B cell (primary cell): ENCODE measurements around the gene ELOVL6. TPM values are rescaled to one million over a fixed set of nuclear protein-coding genes. Genes with fewer than 3 reads are reported as not detected.

Experiments
- ATAC-seq: fragments of 200-7000 bp; cut with Tn5 transposase; one replicate; pipeline ENCODE4 v1.10.0; 2021; ENCODE audit warnings: low read depth, mild to moderate bottlenecking, moderate number of reproducible peaks, moderate library complexity
- CTCF ChIA-PET: fragments of 350-600 bp; sonication (Branson Sonifier 250); formaldehyde crosslinking; loops from one replicate; lab custom pipeline; 2021; ENCODE audit warnings: antibody characterized with exemption, inconsistent platforms; lab: Charles Lee
- POLR2A ChIA-PET: fragments of 350-600 bp; sonication (Branson Sonifier 250); formaldehyde crosslinking; loops from one replicate; lab custom pipeline; 2021; ENCODE audit warnings: antibody characterized with exemption; lab: Charles Lee
- DNase-seq: peaks from one replicate; pipeline ENCODE4 v3.0.0; 2013
- H2AFZ ChIP-seq: 2 replicates; pipeline ENCODE4 v1.6.1; 2012; ENCODE audit warnings: mild to moderate bottlenecking, low read depth, low read length; ENCODE audit not compliant: insufficient read depth, poor library complexity, severe bottlenecking
- H3K27ac ChIP-seq, 2 donors: 1 replicate in 1 of 2; 2 replicates in 1 of 2; pipeline ENCODE4 v1.5.1; 2012 to 2013; ENCODE audit warnings: low read length in 2 of 2, mild to moderate bottlenecking in 2 of 2, moderate library complexity in 1 of 2
- H3K27me3 ChIP-seq, 4 experiments: fragments of 200-600 bp in 1 of 4; sonication (generic) in 1 of 4; replicated peaks in 1 of 4; 1 replicate in 2 of 4; 2 replicates in 2 of 4; pipeline versions ENCODE4 v1.6.1 to v1.7.0; 2013 to 2016; ENCODE audit warnings: low read length in 3 of 4, mild to moderate bottlenecking in 2 of 4, mixed read lengths in 1 of 4, moderate library complexity in 1 of 4; ENCODE audit not compliant: insufficient read depth in 4 of 4, control insufficient read depth in 3 of 4; ENCODE audit errors: control extremely low read depth in 1 of 4
- H3K36me3 ChIP-seq, 2 experiments: replicated peaks in 1 of 2; 1 replicate in 1 of 2; 2 replicates in 1 of 2; pipeline versions ENCODE4 v1.6.1 to v1.7.1; 2013; ENCODE audit warnings: low read length in 1 of 2; ENCODE audit not compliant: insufficient read depth in 2 of 2, control insufficient read depth in 1 of 2; ENCODE audit errors: control extremely low read depth in 1 of 2, extremely low read depth in 1 of 2
- H3K4me1 ChIP-seq, 2 donors: fragments of 200-600 bp in 1 of 2; sonication (generic) in 1 of 2; 1 replicate in 1 of 2; 2 replicates in 1 of 2; pipeline versions ENCODE4 v1.5.1 to v1.6.1; 2013 to 2017; ENCODE audit warnings: low read length in 2 of 2; ENCODE audit not compliant: control insufficient read depth in 2 of 2, insufficient read depth in 2 of 2
- H3K4me2 ChIP-seq: replicated peaks from 2 replicates; pipeline ENCODE3; 2012; ENCODE audit warnings: mild to moderate bottlenecking, low read depth, low read length; ENCODE audit not compliant: poor library complexity, severe bottlenecking
- H3K4me3 ChIP-seq, 5 experiments: fragments of 200-600 bp in 1 of 5; sonication (generic) in 1 of 5; 1 replicate in 3 of 5; 2 replicates in 2 of 5; pipeline versions ENCODE4 v1.5.1 to v1.7.0; 2011 to 2016; ENCODE audit warnings: low read length in 4 of 5, mild to moderate bottlenecking in 4 of 5, low read depth in 2 of 5, control low read depth in 1 of 5, moderate library complexity in 1 of 5; ENCODE audit not compliant: insufficient read depth in 1 of 5; ENCODE audit errors: control extremely low read depth in 1 of 5, extremely low read depth in 1 of 5
- H3K79me2 ChIP-seq: fragments of 200-600 bp; sonication (generic); one replicate; pipeline ENCODE4 v1.6.0; 2016; ENCODE audit warnings: low read length; ENCODE audit not compliant: control insufficient read depth, insufficient read depth
- H3K9ac ChIP-seq: fragments of 200-600 bp; sonication (generic); 2 replicates; pipeline ENCODE4 v1.6.1; 2017; ENCODE audit warnings: mild to moderate bottlenecking, low read length, moderate library complexity
- H3K9me3 ChIP-seq, 3 donors: one replicate each; pipeline versions ENCODE4 v1.6.1 to v1.7.1; 2013; ENCODE audit warnings: low read length in 2 of 3; ENCODE audit not compliant: control insufficient read depth in 2 of 3, insufficient read depth in 1 of 3; ENCODE audit errors: control extremely low read depth in 1 of 3
- H4K20me1 ChIP-seq: 2 replicates; pipeline ENCODE4 v1.6.0; 2012; ENCODE audit warnings: mild to moderate bottlenecking, low read length; ENCODE audit not compliant: insufficient read depth, control insufficient read depth, poor library complexity, severe bottlenecking
- H3K27ac Mint-ChIP-seq: one replicate; pipeline ENCODE4 v1.8.0; 2021; ENCODE audit warnings: mixed read lengths
- H3K27me3 Mint-ChIP-seq: one replicate; pipeline ENCODE4 v1.8.0; 2021; ENCODE audit warnings: mixed read lengths
- H3K4me1 Mint-ChIP-seq: one replicate; pipeline ENCODE4 v1.8.0; 2021; ENCODE audit warnings: mixed read lengths
- H3K4me3 Mint-ChIP-seq: one replicate; pipeline ENCODE4 v1.8.0; 2021; ENCODE audit warnings: mixed read lengths
- H3K9me3 Mint-ChIP-seq: one replicate; pipeline ENCODE4 v1.8.0; 2022; ENCODE audit warnings: mixed read lengths; ENCODE audit not compliant: insufficient read depth
- CTCF ChIP-seq: fragments of 200-600 bp; IDR thresholded peaks from one replicate; pipeline ENCODE4 v1.8.0; 2022; ENCODE audit warnings: antibody characterized with exemption, mild to moderate bottlenecking
- EZH2 ChIP-seq: IDR thresholded peaks from 2 replicates; pipeline ENCODE4 v1.6.1; 2012; ENCODE audit warnings: borderline replicate concordance, low read depth, mild to moderate bottlenecking, moderate library complexity, low read length; ENCODE audit not compliant: insufficient read depth, poor library complexity, severe bottlenecking
- WGBS: methylation state at CpG from one replicate; pipeline ENCODE4 v1.1.5; 2013; ENCODE audit warnings: missing lambda C conversion rate; ENCODE audit not compliant: insufficient coverage; 5-methylcytosine and 5-hydroxymethylcytosine counted together
- intact Hi-C: fragments of 100-400 bp; cut with micrococcal nuclease; formaldehyde crosslinking; loops from one replicate; pipeline ENCODE4 v1.10.0; 2022
- polyA plus RNA-seq: library from polyadenylated mRNA; depleted of rRNA; stranded (reverse); fragments of >200 nt; gene quantifications from 2 replicates; pipeline ENCODE4 v1.2.3, GENCODE V29; 2012
- total RNA-seq, 2 donors: library from RNA; stranded (reverse); fragments of 120-200 nt in 1 of 2; gene quantifications; 1 replicate in 1 of 2; 2 replicates in 1 of 2; pipeline versions ENCODE4 v1.2.3 to v1.2.4, GENCODE V29; 2013 to 2022

ELOVL6 gene
- total and polyA plus RNA-seq, 2 donors (not counting 1 experiment from before 2014, with no cell fraction given) = 0.10 to 0.22 TPM

GRCh38 chr4:110149089-110149488, 49.3 kb downstream of the ELOVL6 start:
- POLR2A ChIA-PET = no interaction called here
- no peaks in the 10 kb centered on the region for H3K79me2 ChIP-seq

GRCh38 chr4:110142461-110142860, 56.0 kb downstream of the ELOVL6 start:
- no peaks in the 10 kb centered on the region for H3K9me3 Mint-ChIP-seq
- intact Hi-C loops = no loop called here

More at GRCh38 chr4:110149089-110149488, 49.3 kb downstream of the ELOVL6 start:
- intact Hi-C loops = no loop called here
- Mint-ChIP-seq H3K27me3 (no peaks in the 10 kb centered on the region), H3K9me3 (no peaks in the 10 kb centered on the region), H3K4me3 (no peak overlapping the region), H3K4me1 (no peaks in the 10 kb centered on the region), H3K27ac (no peak overlapping the region)
- Histone ChIP-seq H3K4me3 (no peak overlapping the region), H3K9ac (no peak overlapping the region), H3K36me3 (no peaks in the 10 kb centered on the region), H3K4me2 (no peak overlapping the region), H3K4me1 (no peaks in the 10 kb centered on the region), H3K9me3 (no peaks in the 10 kb centered on the region), H3K27me3 (no peaks in the 10 kb centered on the region), H4K20me1 (no peaks in the 10 kb centered on the region), H2AFZ (no peak overlapping the region), H3K27ac (no peak overlapping the region)
- DNase-seq (no peak), ATAC-seq (no peak)
- CTCF ChIA-PET = no interaction called here
- WGBS = 100% methylated on average over 3 of the region's 7 CpGs
- TF ChIP-seq CTCF = no peak
- TF ChIP-seq EZH2 = no peak

More at GRCh38 chr4:110142461-110142860, 56.0 kb downstream of the ELOVL6 start:
- ChIA-PET POLR2A (interaction anchor here (0.6 kb wide), 1 partner anchor 13 kb away, joined by 3 read pairs; no protein-coding TSS in a partner anchor), CTCF (no interaction called here)
- Histone ChIP-seq H3K4me1 (no peaks in the 10 kb centered on the region), H3K9ac (no peak overlapping the region), H2AFZ (no peak overlapping the region), H3K4me3 (no peak overlapping the region), H3K4me2 (no peak overlapping the region), H3K79me2 (no peaks in the 10 kb centered on the region), H3K9me3 (no peaks in the 10 kb centered on the region), H3K27ac (no peak overlapping the region), H3K27me3 (no peaks in the 10 kb centered on the region), H3K36me3 (no peaks in the 10 kb centered on the region), H4K20me1 (no peaks in the 10 kb centered on the region)
- H3K27ac Mint-ChIP-seq = no peak overlapping the region
- DNase-seq (no peak), ATAC-seq (no peak)
- H3K4me1 Mint-ChIP-seq = no peaks in the 10 kb centered on the region
- peaks cover 4% of the 10 kb centered on the region for H3K27me3 Mint-ChIP-seq
- no peak for TF ChIP-seq EZH2
- no peak for TF ChIP-seq CTCF
- H3K4me3 Mint-ChIP-seq = no peak overlapping the region
